IMR-90 (cell line): ENCODE data around the gene HSF2BP. TPM values are rescaled to one million over a fixed set of nuclear protein-coding genes. Genes with fewer than 3 reads are reported as not detected.
"Not testable (repeated sequence)": the region's sequence is repeated elsewhere in the genome, so short reads cannot be mapped to it uniquely, and the experiment has no call there.

Experiments used
- ATAC-seq: fragments of 200-7000 bp; cut with Tn5 transposase; 2 replicates; pipeline ENCODE4 v1.9.1; 2020; ENCODE audit warnings: low read depth, mild to moderate bottlenecking, moderate library complexity
- BruUV-seq: library from RNA; stranded (reverse); fragments of 400-500 nt; replicated peaks from 2 replicates; lab custom pipeline; 2021; lab: Mats Ljungman, UMichigan
- CTCF ChIA-PET: fragments of 300-600 bp; formaldehyde crosslinking; extraction: SDS; loops from one replicate; lab custom pipeline; 2021; ENCODE audit warnings: antibody characterized with exemption; lab: Yijun Ruan, JAX
- POLR2A ChIA-PET: fragments of 300-600 bp; sonication (Branson Sonifier 250); formaldehyde crosslinking; loops from one replicate; lab custom pipeline; 2022; ENCODE audit warnings: antibody characterized with exemption; ENCODE audit not compliant: unreplicated experiment; lab: Charles Lee
- DNase-seq: peaks from one replicate; pipeline ENCODE4 v3.0.0; 2013
- H2AFZ ChIP-seq: replicated peaks from 2 replicates; pipeline ENCODE3; 2013; ENCODE audit warnings: low read length, mild to moderate bottlenecking; ENCODE audit not compliant: poor library complexity
- H2AK5ac ChIP-seq: 2 replicates; pipeline ENCODE4 v1.6.1; 2013; ENCODE audit warnings: low read depth, low read length, inconsistent platforms
- H2AK9ac ChIP-seq: replicated peaks from 2 replicates; pipeline ENCODE3; 2013; ENCODE audit warnings: mild to moderate bottlenecking, low read depth, low read length, moderate library complexity; ENCODE audit not compliant: poor library complexity
- H2BK120ac ChIP-seq: 2 replicates; pipeline ENCODE4 v1.6.1; 2013; ENCODE audit warnings: low read depth, low read length, inconsistent platforms
- H2BK15ac ChIP-seq: 3 replicates; pipeline ENCODE4 v1.6.1; 2013; ENCODE audit warnings: low read depth, low read length, inconsistent platforms
- H2BK20ac ChIP-seq: 2 replicates; pipeline ENCODE4 v1.6.1; 2013; ENCODE audit warnings: low read depth, mild to moderate bottlenecking, inconsistent platforms, low read length, moderate library complexity
- H2BK5ac ChIP-seq: 2 replicates; pipeline ENCODE4 v1.6.1; 2013; ENCODE audit warnings: mild to moderate bottlenecking, low read depth, low read length, inconsistent platforms; ENCODE audit not compliant: poor library complexity, severe bottlenecking
- H3K14ac ChIP-seq: replicated peaks from 2 replicates; pipeline ENCODE4 v1.6.1; 2013; ENCODE audit warnings: low read depth, low read length, inconsistent platforms
- H3K18ac ChIP-seq: 2 replicates; pipeline ENCODE4 v1.6.1; 2013; ENCODE audit warnings: low read depth, low read length, control low read depth
- H3K23ac ChIP-seq: 2 replicates; pipeline ENCODE4 v1.6.1; 2013; ENCODE audit warnings: low read depth, low read length, inconsistent platforms
- H3K27ac ChIP-seq: 2 replicates; pipeline ENCODE4 v1.5.1; 2013; ENCODE audit warnings: mild to moderate bottlenecking, control low read depth, low read length; ENCODE audit not compliant: insufficient read depth
- H3K27me3 ChIP-seq: 2 replicates; pipeline ENCODE4 v1.6.1; 2013; ENCODE audit warnings: low read length; ENCODE audit not compliant: control insufficient read depth, insufficient read depth
- H3K36me3 ChIP-seq: 2 replicates; pipeline ENCODE4 v1.6.1; 2013; ENCODE audit warnings: low read length, mixed read lengths; ENCODE audit not compliant: control insufficient read depth, insufficient read depth
- H3K4ac ChIP-seq: 2 replicates; pipeline ENCODE4 v1.6.1; 2013; ENCODE audit warnings: low read depth, low read length, inconsistent platforms
- H3K4me1 ChIP-seq: 2 replicates; pipeline ENCODE4 v1.6.1; 2013; ENCODE audit warnings: low read length, mixed read lengths; ENCODE audit not compliant: control insufficient read depth, insufficient read depth
- H3K4me2 ChIP-seq: 2 replicates; pipeline ENCODE4 v1.6.1; 2013; ENCODE audit warnings: low read depth, mild to moderate bottlenecking, control low read depth, low read length, moderate library complexity
- H3K4me3 ChIP-seq: 2 replicates; pipeline ENCODE4 v1.5.1; 2013; ENCODE audit warnings: low read depth, mild to moderate bottlenecking, control low read depth, low read length, moderate library complexity; ENCODE audit not compliant: insufficient read depth
- H3K56ac ChIP-seq: 2 replicates; pipeline ENCODE4 v1.6.1; 2013; ENCODE audit warnings: low read length, inconsistent platforms; ENCODE audit not compliant: insufficient read depth; ENCODE audit errors: extremely low read depth
- H3K79me1 ChIP-seq, 2 experiments: 2 replicates each; pipeline ENCODE4 v1.6.1; 2013; ENCODE audit warnings: low read length in 2 of 2, inconsistent platforms in 1 of 2, low read depth in 1 of 2
- H3K9ac ChIP-seq: 2 replicates; pipeline ENCODE4 v1.6.1; 2013; ENCODE audit warnings: low read depth, low read length, control low read depth
- H3K9me1 ChIP-seq: 2 replicates; pipeline ENCODE4 v1.6.1; 2013; ENCODE audit warnings: low read length, inconsistent platforms; ENCODE audit not compliant: insufficient read depth
- H3K9me3 ChIP-seq: 2 replicates; pipeline ENCODE4 v1.6.1; 2013; ENCODE audit warnings: low read length; ENCODE audit not compliant: control insufficient read depth, insufficient read depth
- H4K20me1 ChIP-seq: 2 replicates; pipeline ENCODE4 v1.6.1; 2013; ENCODE audit warnings: low read length, inconsistent platforms; ENCODE audit not compliant: insufficient read depth
- H4K5ac ChIP-seq: 2 replicates; pipeline ENCODE4 v1.6.1; 2013; ENCODE audit warnings: mild to moderate bottlenecking, low read depth, low read length, control low read depth
- H4K8ac ChIP-seq, 2 experiments: 2 replicates each; pipeline ENCODE4 v1.6.1; 2013; ENCODE audit warnings: low read depth in 2 of 2, low read length in 2 of 2, control low read depth in 1 of 2, inconsistent platforms in 1 of 2
- H4K91ac ChIP-seq: 2 replicates; pipeline ENCODE4 v1.6.1; 2013; ENCODE audit warnings: low read depth, low read length, inconsistent platforms; ENCODE audit not compliant: insufficient read depth
- WGBS, 2 experiments: methylation state at CpG; one replicate each; pipeline versions ENCODE4 v1.1.5 to v1.1.7; 2013; ENCODE audit warnings: missing lambda C conversion rate in 2 of 2; ENCODE audit not compliant: insufficient read length in 1 of 2; ENCODE audit errors: extremely low coverage in 2 of 2; 5-methylcytosine and 5-hydroxymethylcytosine counted together
- dilution Hi-C: fragments of 300-500 bp; cut with HindIII; formaldehyde crosslinking; loops from one replicate; pipeline ENCODE4 v1.14.3; 2018; ENCODE audit warnings: low sequenced_read_pairs; ENCODE audit not compliant: unreplicated experiment
- in situ Hi-C: fragments of 300-500 bp; cut with MboI; formaldehyde crosslinking; loops from 3 replicates; pipeline ENCODE4 v1.14.3; 2019; ENCODE audit warnings: low sequenced_read_pairs, inconsistent platforms, mixed read lengths
- intact Hi-C: fragments of 100-400 bp; cut with micrococcal nuclease; formaldehyde crosslinking; loops from 2 replicates; pipeline ENCODE4 v1.10.0; 2022
- polyA plus RNA-seq, 3 experiments: library from polyadenylated mRNA; depleted of rRNA; stranded (reverse); fragments of >200 nt; gene quantifications; 2 replicates each; pipeline ENCODE4 v1.2.3, GENCODE V29; 2012; ENCODE audit warnings: low replicate concordance in 1 of 3
- total RNA-seq: library from RNA; depleted of rRNA; stranded (reverse); fragments of >200 nt; gene quantifications from 2 replicates; pipeline ENCODE4 v1.2.3, GENCODE V29; 2012

HSF2BP gene
- total and polyA plus RNA-seq, 2 of the 4 experiments (the other 2 are of a cell fraction), result 0.87 to 0.90 TPM

DNA sequence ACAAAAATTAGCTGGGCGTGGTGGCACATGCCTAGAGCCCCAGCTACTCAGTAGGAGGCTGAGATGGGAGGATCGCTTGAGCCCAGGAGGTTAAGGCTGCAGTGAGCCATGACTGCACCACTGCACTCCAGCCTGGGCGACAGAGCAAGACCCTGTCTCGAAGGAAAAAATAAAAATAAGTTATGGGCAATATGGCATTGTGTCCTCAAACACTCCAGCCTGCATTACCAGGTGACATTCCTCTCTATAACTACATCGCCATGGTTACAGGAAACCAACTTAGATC, 40.1 kb upstream of the HSF2BP start:
- CTCF ChIA-PET, H2AK5ac ChIP-seq, BruUV-seq: not testable (repeated sequence)

More for the DNA sequence above, 40.1 kb upstream of the HSF2BP start:
- H3K18ac ChIP-seq, H3K27ac ChIP-seq, H3K4ac ChIP-seq, H3K56ac ChIP-seq, H4K8ac ChIP-seq, H2BK15ac ChIP-seq, H2BK20ac ChIP-seq, H3K79me1 ChIP-seq, DNase-seq, H3K4me2 ChIP-seq, POLR2A ChIA-PET, ATAC-seq, H4K5ac ChIP-seq, H2AFZ ChIP-seq, dilution Hi-C loops, H3K9me3 ChIP-seq, H2BK5ac ChIP-seq, H3K27me3 ChIP-seq, H3K4me1 ChIP-seq, H3K36me3 ChIP-seq, H4K20me1 ChIP-seq, H2BK120ac ChIP-seq, in situ Hi-C loops, H3K9me1 ChIP-seq, intact Hi-C loops, H4K91ac ChIP-seq, H3K9ac ChIP-seq, H3K23ac ChIP-seq, H3K14ac ChIP-seq, H2AK9ac ChIP-seq, H3K4me3 ChIP-seq: not testable (repeated sequence)
- 88% methylated on average over 1 of the region's 5 CpGs; no CpG with 5 or more reads in 1 of the 2 experiments for WGBS, 2 experiments
